Measurements from ENCODE around the gene RIPK1.
"Not testable (repeated sequence)": the region's sequence is repeated elsewhere in the genome, so short reads cannot be mapped to it uniquely, and the experiment has no call there.

Gene RIPK1

DNA sequence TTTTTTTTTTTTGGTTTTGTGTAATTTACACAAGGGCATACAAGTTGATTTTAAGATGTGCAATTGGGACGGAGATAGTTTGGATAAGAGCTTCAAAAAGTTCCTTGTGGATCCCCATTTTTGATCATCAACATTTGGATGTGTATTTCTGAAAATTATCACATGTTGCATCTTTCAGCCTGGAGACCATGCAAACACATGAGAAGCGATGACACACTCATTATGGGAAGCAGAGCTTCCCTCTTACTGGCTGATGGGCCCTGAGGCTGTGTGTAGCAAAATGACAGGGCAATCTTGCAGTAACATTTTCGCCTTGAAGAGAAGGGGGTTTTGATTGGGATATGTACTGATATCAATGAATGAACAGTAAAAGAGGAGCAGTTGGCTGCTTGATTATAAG lies 22.0 kb upstream of the RIPK1 start:
- DNase-seq: no peak

DNA sequence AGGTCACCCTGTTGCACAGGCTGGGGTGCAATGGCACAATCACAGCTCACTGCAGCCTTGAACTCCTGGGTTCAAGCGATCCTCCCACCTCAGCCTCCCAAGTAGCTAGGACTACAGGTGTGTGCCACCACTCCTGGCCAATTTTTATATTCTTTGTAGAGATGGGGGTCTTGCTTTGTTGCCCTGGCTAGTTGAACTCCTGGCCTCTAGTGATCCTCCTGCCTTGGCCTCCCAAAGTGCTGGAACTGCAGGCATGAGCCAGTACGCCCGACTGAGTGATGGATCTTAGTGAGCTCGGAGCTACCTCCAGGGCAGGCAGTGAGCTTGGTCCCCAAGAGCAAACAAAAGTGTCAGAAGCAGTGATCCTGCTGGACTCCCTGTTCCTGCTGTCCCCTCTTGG lies 20.3 kb upstream of the RIPK1 start:
- not testable (repeated sequence) for DNase-seq

DNA sequence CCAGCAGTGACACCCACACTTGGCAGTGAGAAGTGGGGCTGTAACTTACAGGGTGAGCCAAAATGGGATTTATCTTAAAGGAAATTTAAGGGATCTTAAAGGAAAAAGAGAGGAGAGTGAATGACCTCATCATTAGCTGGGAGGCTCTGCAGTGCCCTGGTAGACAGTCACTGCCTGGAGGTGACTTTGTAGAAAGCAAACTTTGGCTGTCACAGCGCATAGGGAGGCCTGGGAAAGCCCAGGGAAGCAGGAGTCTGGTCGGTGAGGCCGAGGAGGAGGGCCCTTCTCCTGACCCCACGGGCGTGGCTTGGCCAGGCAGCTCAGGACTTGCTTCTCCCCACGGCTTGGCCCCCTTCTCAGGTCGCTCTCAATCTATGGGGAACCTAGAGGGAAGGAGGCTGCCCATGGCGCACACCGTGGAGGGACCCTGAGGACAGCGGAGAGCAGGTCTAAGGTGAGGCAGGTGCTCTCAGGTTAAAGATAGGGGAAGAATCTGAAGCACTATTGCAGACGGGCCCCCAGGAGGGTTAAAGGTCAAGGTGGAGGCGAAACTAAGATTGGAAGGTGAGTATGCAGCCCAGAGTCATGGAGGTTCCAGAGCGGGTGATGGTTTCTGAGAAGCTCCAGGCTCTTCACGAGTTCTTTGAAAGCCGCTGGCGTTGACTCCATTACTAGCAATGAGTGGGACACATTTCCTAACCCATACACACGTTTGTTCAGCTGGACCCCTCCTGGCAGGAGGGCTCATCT lies 15.6 kb upstream of the RIPK1 start:
- no peak for DNase-seq

DNA sequence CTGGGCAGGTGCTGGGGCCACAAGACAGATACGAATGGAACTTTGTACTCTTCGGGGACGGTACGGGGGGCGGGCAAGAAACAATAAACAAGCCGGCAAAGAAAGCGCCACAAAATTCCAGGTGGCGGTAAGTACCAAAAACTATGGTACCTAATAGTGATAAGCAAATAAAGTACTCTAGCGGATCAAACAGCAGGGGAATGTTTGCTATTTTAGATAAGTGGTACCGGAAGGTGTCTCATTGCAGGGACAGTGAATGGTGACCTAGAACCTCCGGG lies 15.1 kb upstream of the RIPK1 start:
- no peak for DNase-seq

DNA sequence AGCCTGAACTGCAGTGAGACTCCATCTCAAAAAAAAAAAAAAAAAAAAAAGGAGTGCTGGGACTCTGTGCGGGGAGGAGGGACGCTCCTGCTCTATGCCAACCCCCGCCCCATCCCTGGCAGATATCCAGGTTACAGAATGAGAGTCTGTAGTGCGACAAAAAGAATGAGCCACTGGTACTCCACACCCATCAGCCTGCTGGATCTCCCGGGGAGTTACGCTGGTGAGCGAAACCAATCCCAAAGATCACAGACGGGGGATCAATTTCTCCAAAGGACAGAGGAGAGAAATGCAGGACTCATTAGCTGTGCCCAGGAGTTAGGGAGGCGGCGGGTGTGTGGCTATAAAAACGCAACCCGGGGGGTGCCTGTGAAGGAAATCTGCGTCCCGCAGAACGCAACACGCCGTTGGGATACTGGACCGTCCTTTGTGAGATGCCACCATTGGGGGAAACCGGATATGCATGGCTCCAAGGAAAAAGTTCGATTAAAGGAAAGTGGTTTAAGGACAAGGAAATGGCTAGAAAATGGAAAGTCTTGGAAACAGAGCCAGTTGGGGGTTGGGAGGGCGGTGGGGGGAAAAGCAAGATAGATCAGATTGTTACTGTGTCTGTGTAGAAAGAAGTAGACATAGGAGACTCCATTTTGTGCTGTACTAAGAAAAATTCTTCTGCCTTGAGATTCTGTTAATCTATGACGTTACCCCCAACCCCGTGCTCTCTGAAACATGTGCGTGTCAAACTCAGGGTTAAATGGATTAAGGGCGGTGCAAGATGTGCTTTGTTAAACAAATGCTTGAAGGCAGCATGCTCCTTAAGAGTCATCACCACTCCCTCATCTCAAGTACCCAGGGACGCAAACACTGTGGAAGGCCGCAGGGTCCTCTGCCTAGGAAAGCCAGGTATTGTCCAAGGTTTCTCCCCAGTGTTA lies 13.8 kb upstream of the RIPK1 start:
- DNase-seq: peak; percentile 74

DNA sequence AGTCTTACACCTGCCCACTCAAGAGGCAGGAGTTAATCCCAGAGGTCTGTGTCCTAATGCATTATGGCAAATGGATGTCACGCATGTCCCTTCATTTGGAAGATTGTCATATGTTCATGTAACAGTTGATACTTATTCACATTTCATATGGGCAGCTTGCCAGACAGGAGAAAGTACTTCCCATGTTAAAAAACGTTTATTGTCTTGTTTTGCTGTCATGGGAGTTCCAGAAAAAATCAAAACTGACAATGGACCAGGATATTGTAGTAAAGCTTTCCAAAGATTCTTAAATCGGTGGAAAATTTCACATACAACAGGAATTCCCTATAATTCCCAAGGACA lies 13.2 kb upstream of the RIPK1 start:
- DNase-seq: peak; percentile 63

DNA sequence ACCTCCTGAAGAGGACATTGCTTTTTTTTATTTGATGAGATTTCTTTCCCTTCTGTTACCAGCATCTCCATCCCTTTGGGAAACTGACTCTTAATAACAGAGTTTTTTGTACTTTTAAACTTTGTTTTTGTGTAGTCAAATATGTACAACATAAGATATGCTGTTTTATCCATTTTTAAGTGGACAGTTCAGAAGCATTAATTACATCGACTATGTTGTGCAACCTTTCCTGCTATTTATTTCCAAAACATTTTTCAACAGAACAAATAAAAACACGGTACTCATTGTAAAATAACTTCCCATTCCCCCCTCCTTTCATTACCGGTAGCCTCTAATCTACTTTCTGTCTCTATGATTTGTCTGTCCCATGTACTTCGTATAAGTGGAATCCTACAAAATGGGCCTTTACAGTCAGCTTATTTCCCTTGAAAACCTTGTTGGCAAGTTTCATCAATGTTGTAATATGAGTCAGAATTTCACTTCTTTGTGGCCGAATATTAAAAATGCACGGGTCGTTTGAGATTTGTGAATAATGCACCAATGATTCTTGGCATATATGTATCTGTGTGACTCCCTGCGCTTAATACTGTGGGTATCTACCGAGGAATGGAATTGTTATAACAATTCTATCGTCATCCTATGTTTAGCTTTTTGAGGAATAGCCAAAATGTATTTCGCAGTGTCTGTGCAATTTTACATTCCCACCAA lies 11.1 kb upstream of the RIPK1 start:
- DNase-seq: no peak

DNA sequence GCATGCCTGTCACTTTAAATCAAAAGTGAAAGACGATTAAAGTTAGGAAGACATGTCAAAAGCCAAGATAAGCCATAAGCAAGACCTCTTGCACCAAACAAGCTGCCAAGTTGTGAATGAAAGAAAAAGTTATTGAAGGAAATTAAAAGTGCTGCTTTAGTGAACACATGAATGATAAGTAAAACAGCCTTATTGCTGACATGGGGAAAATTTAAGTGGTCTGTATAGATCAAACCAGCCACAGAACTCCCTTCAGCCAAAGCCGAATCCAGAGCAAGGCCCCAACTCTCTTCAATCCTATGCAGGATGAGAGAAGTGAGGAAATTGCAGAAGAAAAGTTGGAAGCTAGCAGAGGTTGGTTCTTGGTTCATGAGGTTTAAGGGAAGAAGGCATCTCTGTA lies 9.3 kb upstream of the RIPK1 start:
- no peak for DNase-seq

DNA sequence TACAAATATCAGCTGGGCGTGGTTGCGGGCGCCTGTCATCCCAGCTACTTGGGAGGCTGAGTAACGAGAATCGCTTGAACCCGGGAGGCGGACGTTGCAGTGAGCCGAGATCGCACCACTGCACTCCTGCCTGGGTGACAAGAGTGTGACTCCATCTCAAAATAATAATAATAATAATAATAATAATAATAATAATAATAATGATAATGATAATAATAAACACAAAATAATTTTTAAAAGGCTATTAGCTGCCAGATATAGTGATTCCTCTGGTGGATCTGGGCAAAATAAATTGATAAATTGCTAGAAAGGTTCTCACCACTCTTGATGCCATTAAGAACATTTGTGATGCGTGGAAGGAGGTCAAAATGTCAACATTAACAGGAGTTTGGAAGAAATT lies 8.2 kb upstream of the RIPK1 start:
- not testable (repeated sequence) for DNase-seq

DNA sequence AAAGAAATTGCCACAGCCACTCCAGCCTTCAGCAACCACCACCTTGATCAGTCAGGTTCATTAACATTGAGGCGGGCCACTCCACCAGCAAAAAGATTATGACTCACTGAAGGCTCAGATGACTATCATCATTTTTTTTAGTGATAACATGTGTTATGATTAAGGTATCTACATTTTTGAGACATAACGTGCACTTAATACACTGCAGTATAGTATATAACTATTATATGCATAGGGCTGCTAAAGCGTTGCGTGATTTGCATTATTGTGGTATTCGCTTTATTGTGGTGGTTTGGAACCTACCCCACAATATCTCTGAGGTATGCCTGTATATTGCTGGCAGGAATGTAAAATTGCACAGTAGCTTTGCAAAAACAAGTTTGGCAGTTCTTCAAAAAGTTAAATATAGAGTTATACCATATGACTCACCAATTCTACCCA lies 6.8 kb upstream of the RIPK1 start:
- no peak for DNase-seq

DNA sequence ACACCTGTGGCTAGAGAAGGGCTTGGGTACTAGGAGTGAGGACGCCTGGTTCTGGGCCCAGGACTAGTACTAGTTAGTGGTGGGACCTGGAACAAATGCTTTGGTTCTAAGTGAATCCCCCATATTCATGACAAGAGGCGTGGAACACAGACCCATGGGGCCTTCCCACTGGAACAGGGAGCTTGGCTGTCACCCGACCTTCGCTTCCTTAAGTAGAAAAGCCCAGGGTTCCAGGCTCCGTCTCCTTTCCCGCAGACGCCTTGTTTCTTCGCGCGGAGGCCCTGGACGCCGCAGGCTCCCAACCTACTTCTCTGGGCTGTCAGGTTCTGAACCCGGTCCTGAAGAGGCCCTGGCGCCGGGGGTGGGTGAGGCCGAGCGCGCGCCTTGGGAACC lies 5.0 kb upstream of the RIPK1 start:
- not testable (repeated sequence) for DNase-seq

DNA sequence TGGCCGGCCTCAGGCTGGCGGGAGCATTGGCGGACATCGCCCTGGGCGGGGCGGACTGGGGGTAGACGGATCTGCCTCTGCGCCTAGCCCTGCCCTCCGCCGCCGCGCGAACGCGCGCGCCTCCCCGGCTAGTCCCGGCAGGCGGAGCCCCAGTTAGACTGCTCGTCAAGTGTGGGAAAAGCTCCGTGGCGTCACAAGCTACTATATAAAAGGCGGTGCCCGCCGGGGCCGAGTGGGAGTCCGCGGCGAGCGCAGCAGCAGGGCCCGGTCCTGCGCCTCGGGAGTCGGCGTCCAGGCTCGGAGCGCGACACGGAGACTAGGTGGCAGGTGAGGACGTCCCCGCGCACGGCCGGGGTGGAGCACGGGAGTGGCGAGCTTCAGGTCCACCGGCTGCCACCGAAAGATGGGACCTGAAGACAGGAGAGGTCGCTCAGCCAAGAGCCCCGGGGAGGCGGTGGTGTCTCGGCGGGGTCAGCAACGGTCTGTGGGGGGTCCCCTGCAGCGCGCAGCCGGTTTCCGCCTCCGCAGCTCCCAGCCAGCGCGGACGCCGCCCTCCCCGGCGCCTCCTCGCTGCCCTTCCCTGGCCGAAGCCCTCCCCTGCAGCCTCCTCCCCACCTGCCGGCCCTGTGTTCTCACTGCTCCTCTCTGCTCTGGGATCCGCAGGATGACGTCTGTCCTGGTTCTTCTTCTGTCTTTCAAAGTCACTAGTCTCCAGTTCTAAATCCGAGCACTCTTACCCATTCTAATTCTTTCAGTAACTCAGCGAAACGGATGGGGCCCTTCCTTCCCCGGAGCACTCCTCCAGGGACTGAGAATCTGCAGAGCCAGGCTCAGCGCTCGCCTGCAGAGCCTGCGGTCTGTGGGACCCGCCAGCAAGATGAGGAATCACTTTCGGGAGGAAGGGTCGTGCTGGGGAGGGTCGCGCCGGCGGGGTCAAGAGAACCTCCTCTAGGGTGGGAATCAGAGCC lies 4.3 kb upstream of the RIPK1 start:
- peak; percentile 44 for DNase-seq

DNA sequence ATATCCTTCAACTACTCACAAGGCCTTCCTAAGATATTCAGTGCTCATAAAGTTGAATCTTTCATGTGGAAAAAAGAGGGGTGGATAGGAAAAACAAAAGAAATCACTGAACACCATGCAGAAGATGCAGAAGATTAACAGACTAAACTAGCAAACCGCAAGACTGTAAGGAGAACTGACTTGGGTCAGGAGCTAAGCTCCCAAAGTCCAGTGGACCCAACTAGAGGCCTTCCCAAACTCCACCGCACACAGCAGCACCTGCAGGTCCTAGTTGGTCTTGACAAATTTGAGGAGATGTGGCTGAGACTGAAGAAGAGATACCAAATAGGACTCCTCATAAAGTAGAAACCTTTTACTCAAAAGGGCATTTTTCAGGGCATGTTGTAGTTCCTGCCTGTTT lies 3.3 kb downstream of the RIPK1 start:
- no peak for DNase-seq

DNA sequence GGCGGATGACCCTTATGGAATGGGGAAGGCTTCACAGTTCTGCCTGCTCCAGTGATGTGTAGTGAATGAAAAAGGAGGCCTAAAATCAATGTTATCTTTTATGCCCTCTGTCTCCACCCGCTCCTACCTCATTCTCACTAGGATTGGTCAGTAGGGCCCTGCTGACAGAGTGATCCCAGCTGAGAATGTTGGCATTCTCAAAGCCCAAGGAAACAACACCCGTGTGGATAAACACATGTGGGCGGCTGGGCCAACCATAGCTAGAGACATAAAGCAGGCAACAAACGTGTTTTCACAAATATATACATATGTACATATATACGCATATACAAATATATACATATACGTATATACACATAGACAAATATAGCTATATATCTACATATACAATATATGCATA lies 4.5 kb downstream of the RIPK1 start:
- DNase-seq: no peak

DNA sequence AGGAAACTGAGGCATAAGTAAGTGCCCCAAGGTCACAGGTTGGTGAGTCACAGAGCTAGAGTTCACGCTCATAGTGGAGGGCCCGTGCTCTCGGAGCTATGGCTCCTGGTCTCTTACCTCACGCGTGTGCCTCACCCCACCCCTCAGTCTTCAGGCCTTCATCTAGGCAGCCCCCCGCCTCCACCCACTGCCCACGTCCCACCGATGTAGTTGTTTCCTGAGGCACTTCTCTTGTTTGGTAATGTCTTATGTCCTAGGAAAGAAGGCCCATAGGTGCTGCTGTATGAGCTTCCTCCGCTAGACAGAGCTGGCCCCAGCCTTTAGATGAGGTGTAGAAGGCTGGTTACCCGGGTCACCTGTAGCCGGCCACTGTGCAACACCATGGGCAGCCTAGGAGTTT lies 5.1 kb downstream of the RIPK1 start:
- DNase-seq: no peak

DNA sequence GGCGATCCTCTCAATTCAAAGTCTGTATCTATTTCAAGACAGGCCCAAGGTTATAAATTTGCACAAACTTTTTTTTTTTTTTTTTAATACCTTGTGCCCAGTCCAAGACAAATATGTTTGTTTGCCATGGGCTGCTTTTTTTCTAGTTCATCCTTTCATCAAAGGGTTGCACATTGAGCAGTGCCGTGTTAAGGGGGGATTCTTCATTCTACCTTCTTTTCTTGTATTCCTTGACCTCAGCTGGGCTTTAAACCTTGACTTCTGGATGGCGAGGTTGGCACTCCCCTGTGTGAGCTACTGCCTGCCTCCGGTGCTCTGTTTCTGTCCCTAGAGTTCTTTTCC lies 7.4 kb downstream of the RIPK1 start:
- no peak for DNase-seq

DNA sequence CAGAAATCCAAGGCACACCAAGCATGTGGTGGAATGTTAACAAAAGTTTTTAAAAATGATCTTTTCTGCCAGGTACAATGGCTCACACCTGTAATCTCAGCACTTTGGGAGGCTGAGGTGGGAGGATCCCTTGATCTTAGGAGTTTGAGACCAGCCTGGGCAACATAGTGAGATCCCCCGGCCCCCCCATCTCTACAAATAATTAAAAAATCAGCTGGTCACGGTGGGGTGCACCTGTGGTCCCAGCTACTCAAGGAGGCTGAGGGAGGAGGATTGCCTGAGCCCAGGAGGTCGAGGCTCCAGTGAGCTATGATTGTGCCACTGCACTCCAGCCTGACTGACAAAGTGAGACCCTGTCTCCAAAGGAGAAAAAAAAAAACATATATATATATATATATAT lies 8.0 kb downstream of the RIPK1 start:
- no peak for DNase-seq

DNA sequence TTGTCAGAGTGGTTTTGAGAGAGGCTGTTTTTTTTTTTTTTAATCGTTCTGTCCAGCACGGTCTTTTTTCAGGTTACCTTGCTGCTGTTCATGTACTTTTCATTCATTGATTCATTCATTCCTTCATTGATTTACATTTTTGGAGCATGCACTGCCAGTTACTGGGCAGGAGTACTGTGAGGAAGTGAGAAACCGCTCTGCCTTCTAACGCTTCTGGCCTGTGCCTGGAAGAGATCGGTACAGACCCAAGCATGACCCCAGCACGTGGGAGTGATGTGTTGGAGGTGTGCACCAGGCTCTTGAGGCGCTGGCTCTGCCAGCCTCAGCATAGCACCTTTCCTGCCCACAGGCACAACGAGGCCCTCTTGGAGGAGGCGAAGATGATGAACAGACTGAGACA lies 9.1 kb downstream of the RIPK1 start:
- DNase-seq: no peak

DNA sequence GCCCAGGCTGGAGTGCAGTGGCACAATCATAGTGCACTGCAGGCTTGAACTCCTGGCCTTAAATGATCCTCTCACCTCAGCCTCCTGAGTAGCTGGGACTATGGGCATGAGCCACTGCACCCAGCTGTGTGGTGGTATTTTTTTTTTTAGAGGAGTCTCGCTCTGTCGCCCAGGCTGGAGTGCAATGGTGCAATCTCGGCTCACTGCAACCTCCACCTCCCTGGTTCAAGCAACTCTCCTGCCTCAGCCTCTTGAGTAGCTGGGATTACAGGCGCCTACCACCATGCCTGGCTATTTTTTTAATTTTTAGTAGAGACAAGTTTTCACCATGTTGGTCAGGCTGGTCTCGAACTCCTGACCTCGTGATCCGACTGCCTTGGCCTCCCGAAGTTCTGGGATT lies 10.7 kb downstream of the RIPK1 start:
- not testable (repeated sequence) for DNase-seq

DNA sequence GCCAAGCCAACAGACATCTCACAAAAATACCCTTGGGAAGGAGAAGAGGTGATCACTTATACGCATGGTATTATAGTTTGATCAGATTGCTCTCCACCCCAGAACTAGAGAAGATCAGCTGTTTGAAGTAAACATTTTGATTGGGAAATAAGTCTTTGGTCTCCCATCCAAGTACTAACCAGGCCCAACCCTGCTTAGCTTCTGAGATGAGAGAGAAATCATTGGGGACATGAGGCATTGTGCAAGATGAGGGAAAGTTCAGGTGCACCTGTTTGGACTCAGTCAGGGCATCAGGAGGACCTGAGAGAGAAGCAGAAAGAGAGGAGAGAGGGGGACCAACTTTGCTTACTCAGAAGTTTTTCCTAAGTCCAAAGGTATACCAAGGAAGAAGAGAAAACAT lies 11.4 kb downstream of the RIPK1 start:
- no peak for DNase-seq

DNA sequence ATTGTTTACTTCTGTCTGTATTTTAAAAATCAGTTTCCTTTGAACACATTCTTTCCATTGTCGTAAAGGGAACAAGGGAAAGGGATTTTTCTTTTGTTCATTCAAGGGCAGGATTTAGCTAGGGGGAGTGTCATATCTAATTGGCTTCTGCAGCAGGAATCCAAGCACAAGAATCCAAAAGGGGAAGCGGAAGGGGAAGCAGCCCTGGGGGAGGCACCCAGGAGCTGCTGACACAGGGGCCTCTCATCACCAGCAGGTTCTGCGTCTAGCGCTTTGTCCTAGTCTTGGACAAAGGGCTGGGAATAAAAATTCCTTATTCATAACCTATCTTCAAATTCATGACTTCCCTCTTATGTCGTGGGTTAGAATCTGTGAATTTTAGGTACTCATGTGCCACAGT lies 13.7 kb downstream of the RIPK1 start:
- DNase-seq: no peak

DNA sequence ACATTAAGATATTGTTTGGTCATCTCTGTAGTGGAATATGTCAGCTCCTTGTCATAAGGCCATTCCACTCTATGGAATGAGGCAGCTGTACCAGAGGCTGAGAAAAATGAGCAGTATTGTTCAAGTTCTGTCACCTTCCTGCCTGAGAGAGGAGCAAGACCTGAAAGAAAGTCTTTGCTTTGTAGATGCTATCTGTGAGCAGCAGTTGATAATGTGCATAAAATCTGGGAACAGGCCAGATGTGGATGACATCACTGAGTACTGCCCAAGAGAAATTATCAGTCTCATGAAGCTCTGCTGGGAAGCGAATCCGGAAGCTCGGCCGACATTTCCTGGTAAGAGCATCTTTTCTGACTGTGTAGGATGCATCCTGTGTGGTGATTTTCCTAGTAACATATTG lies 16.8 kb downstream of the RIPK1 start:
- no peak for DNase-seq
